RWPE1 (cell line): ENCODE measurements around the gene VPS54.

Experiments
- CTCF ChIA-PET: fragments of 350-600 bp; sonication (Branson Sonifier 250); formaldehyde crosslinking; extraction: SDS; loops from one replicate; lab custom pipeline; 2021; lab: Yijun Ruan, JAX
- POLR2A ChIA-PET: fragments of 400-600 bp; formaldehyde crosslinking; extraction: SDS; loops from one replicate; lab custom pipeline; 2020; ENCODE audit warnings: antibody characterized with exemption; ENCODE audit not compliant: low non-redundant PET; lab: Yijun Ruan, JAX
- DNase-seq: peaks from one replicate; pipeline ENCODE4 v3.0.0; 2012; ENCODE audit warnings: low spot score
- H3K27ac ChIP-seq: fragments of 450-650 bp; 2 replicates; pipeline ENCODE4 v1.5.1; 2017
- CTCF ChIP-seq: fragments of 450-650 bp; conservative IDR thresholded peaks from 2 replicates; pipeline ENCODE4 v1.5.1; 2017; ENCODE audit warnings: low read depth, mild to moderate bottlenecking

The VPS54 gene

GRCh38 chr2:64017811-64018700 lies 1.2 kb downstream of the VPS54 start:
- ChIA-PET POLR2A (interaction anchor here (0.6 kb wide), 2 partner anchors 337 to 628 kb away, joined by 3 read pairs; no protein-coding TSS in a partner anchor), CTCF (interaction anchor here (0.7 kb wide), 1 partner anchor 196 kb away, joined by 4 read pairs; no protein-coding TSS in a partner anchor)
- no peak for TF ChIP-seq CTCF
- H3K27ac ChIP-seq: peak overlapping the region; percentile 91
- no peak for DNase-seq

- H3K27ac ChIP-seq: no peak overlapping the region
- DNase-seq: no peak
- POLR2A ChIA-PET: no interaction called here
- CTCF ChIA-PET: interaction anchor here (0.6 to 1.1 kb wide), 3 partner anchors 12 to 146 kb away, joined by 3 to 9 read pairs (median 4); no protein-coding TSS in a partner anchor
- no peak for TF ChIP-seq CTCF
Measured at GRCh38 chr2:64015898-64016297, 3.3 kb downstream of the VPS54 start.

- POLR2A ChIA-PET: no interaction called here
- CTCF ChIA-PET: interaction anchor here (0.5 to 1.1 kb wide), 2 partner anchors 12 to 298 kb away, joined by 4 read pairs; no protein-coding TSS in a partner anchor
- H3K27ac ChIP-seq: no peak overlapping the region
- TF ChIP-seq CTCF: no peak
- no peak for DNase-seq
Measured at GRCh38 chr2:64015391-64015790, 3.8 kb downstream of the VPS54 start.

- POLR2A ChIA-PET: no interaction called here
- no peak for DNase-seq
- TF ChIP-seq CTCF: no peak
- H3K27ac ChIP-seq: no peak overlapping the region
- CTCF ChIA-PET: no interaction called here
Measured at GRCh38 chr2:64014628-64015027, 4.6 kb downstream of the VPS54 start.

- H3K27ac ChIP-seq: no peak overlapping the region
- DNase-seq: no peak
- TF ChIP-seq CTCF: no peak
- POLR2A ChIA-PET: no interaction called here
- CTCF ChIA-PET: no interaction called here
Measured at GRCh38 chr2:64013053-64013452, 6.2 kb downstream of the VPS54 start.

- CTCF ChIA-PET: no interaction called here
- POLR2A ChIA-PET: no interaction called here
- H3K27ac ChIP-seq: no peak overlapping the region
- no peak for DNase-seq
- TF ChIP-seq CTCF: no peak
Measured at GRCh38 chr2:64012115-64012514, 7.1 kb downstream of the VPS54 start.
